HCT116 (cell line): Measurements from ENCODE around the gene FEM1B.

Source experiments
- CTCF ChIP-seq, 3 experiments: fragments of 200-600 bp in 1 of 3; sonication (generic) in 1 of 3; IDR thresholded peaks in 2 of 3; conservative IDR thresholded peaks in 1 of 3; 2 replicates each; pipeline ENCODE4 v1.5.1; 2012 to 2017; ENCODE audit warnings: low read depth in 2 of 3, low read length in 2 of 3, antibody characterized with exemption in 1 of 3, borderline replicate concordance in 1 of 3, control low read depth in 1 of 3, mild to moderate bottlenecking in 1 of 3, mixed read lengths in 1 of 3, mixed run types in 1 of 3, moderate library complexity in 1 of 3; ENCODE audit not compliant: insufficient read depth in 1 of 3
- EZH2 ChIP-seq: fragments of 200-600 bp; sonication (generic); IDR thresholded peaks from 2 replicates; pipeline ENCODE4 v1.6.1; 2017; ENCODE audit warnings: antibody characterized with exemption, mixed run types
- JUND ChIP-seq: IDR thresholded peaks from 2 replicates; pipeline ENCODE4 v1.6.1; 2012
- POLR2A ChIP-seq: IDR thresholded peaks from 2 replicates; pipeline ENCODE4 v1.7.0; 2011; ENCODE audit warnings: borderline replicate concordance; ENCODE audit not compliant: insufficient read depth, insufficient read length; ENCODE audit errors: extremely low read depth
- POLR2AphosphoS5 ChIP-seq: IDR thresholded peaks from 2 replicates; pipeline ENCODE4 v1.6.1; 2011; ENCODE audit warnings: mild to moderate bottlenecking, low read depth, low read length, moderate library complexity
- RAD21 ChIP-seq: IDR thresholded peaks from 2 replicates; pipeline ENCODE4 v1.6.1; 2012; ENCODE audit warnings: low read depth, mild to moderate bottlenecking
- REST ChIP-seq: IDR thresholded peaks from 2 replicates; pipeline ENCODE4 v1.6.1; 2012; ENCODE audit warnings: low read depth
- SP1 ChIP-seq: IDR thresholded peaks from 2 replicates; pipeline ENCODE4 v1.6.1; 2012; ENCODE audit warnings: low read depth
- TCF7L2 ChIP-seq: IDR thresholded peaks from 2 replicates; pipeline ENCODE4 v1.7.0; 2011; ENCODE audit warnings: borderline replicate concordance, inconsistent platforms; ENCODE audit not compliant: insufficient read depth, insufficient read length; ENCODE audit errors: extremely low read depth
- ZBTB33 ChIP-seq: IDR thresholded peaks from 2 replicates; pipeline ENCODE4 v1.6.1; 2011; ENCODE audit warnings: mild to moderate bottlenecking, low read length, moderate library complexity; ENCODE audit not compliant: insufficient replicate concordance; ENCODE audit errors: extremely low read depth
- ZNF274 ChIP-seq: fragments of 200-500 bp; sonication (Bioruptor generic); IDR thresholded peaks from 2 replicates; pipeline ENCODE4 v1.6.1; 2014; ENCODE audit warnings: mild to moderate bottlenecking, low read depth, low read length, inconsistent platforms

- peak in 2 of 3 experiments; percentile 20 to 30; a peak in 2 of 6 replicates for TF ChIP-seq CTCF (IDR thresholded peaks at IDR 0.05 in 2 of 3, conservative IDR thresholded peaks at IDR 0.05 in 1 of 3; ENCODE audit: borderline replicate concordance in 1 of 3, insufficient read depth in 1 of 3, low read depth in 2 of 3, low read length in 2 of 3)
- TF ChIP-seq TCF7L2, result no peak
- no peak for TF ChIP-seq POLR2A
- TF ChIP-seq ZBTB33, result no peak
- no peak for TF ChIP-seq REST
- no peak for TF ChIP-seq POLR2AphosphoS5
- TF ChIP-seq JUND, result no peak
- no peak for TF ChIP-seq SP1
- TF ChIP-seq EZH2, result no peak
- no peak for TF ChIP-seq RAD21
- no peak for TF ChIP-seq ZNF274
These were observed 725 bp downstream of the FEM1B start for GRCh38 chr15:68278345-68278594.
